IgD-negative memory B cell (primary cell): ENCODE data around the gene THOC5. TPM values are rescaled to one million over a fixed set of nuclear protein-coding genes. Genes with fewer than 3 reads are reported as not detected.
A peak's percentile ranks its signal among the peaks of the same experiment; 100 is the strongest.

Experiments
- H3K27ac Mint-ChIP-seq, 3 donors: one replicate each; pipeline ENCODE4 v1.8.0; 2020 to 2022; ENCODE audit warnings: mild to moderate bottlenecking in 3 of 3, mixed read lengths in 3 of 3, moderate library complexity in 1 of 3
- H3K27me3 Mint-ChIP-seq: one replicate; pipeline ENCODE4 v1.8.0; 2021; ENCODE audit warnings: mixed read lengths
- H3K36me3 Mint-ChIP-seq: one replicate; pipeline ENCODE4 v1.8.0; 2020; ENCODE audit warnings: mild to moderate bottlenecking, mixed read lengths
- H3K4me1 Mint-ChIP-seq, 3 donors: one replicate each; pipeline ENCODE4 v1.8.0; 2020 to 2022; ENCODE audit warnings: mixed read lengths in 3 of 3, mild to moderate bottlenecking in 1 of 3
- H3K4me3 Mint-ChIP-seq, 4 donors: one replicate each; pipeline ENCODE4 v1.8.0; 2020 to 2022; ENCODE audit warnings: mild to moderate bottlenecking in 4 of 4, mixed read lengths in 4 of 4, moderate library complexity in 3 of 4
- H3K9me3 Mint-ChIP-seq, 3 donors: one replicate each; pipeline ENCODE4 v1.8.0; 2020 to 2021; ENCODE audit warnings: mixed read lengths in 3 of 3, mild to moderate bottlenecking in 1 of 3
- polyA plus RNA-seq: library from polyadenylated mRNA; unstranded; fragments of 300-500 nt; fragmentation: Illumina TruSeq; gene quantifications from one replicate; pipeline ENCODE4 v1.2.3, GENCODE V29; 2021

The THOC5 gene
- polyA plus RNA-seq, 1 donor from 2014 or later = 30.1 TPM

DNA sequence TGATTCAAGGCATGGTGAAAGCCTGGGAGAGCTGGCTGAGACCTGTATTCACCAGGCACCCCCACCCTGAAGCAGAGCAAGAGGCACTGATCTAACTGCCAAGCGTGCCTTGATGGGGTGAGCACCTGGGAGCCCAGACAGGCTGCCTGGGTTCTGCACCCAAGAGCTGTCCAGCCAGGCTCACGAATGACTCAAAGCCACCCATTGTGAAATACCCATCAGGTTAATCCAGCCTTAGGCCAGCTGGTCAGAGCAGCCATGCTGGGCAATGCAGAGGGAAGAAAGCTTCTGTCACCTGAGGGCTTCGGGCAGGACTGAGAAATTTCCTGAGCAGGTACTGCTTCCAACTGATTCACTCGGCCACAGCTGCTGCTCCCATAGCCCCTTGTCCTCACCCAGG is 22.1 kb downstream of the THOC5 start:
- peaks cover 14% of the 10 kb centered on the region for H3K36me3 Mint-ChIP-seq

DNA sequence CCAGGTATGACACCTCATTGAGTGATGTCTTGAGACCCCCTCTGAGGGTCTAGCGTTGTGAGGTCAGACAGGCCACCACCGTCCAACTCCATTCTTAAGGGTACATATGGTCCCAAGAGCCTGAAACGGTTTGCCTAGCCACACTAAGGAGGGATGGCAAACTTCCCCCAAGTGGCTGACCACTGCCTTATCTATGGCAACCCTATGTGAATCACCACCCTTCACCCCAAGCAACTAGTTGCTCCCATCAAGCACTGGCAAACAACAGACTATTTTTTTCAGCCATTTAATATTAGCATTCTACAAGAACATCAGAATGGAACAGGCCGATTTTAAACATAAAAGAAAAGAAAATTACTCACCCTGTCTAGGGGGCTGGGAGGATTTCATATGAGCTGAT is 22.8 kb downstream of the THOC5 start:
- Mint-ChIP-seq H3K36me3 (peaks cover 14% of the 10 kb centered on the region), H3K27ac (no peak overlapping the region)

More for the DNA sequence above, 22.1 kb downstream of the THOC5 start:
- Mint-ChIP-seq H3K4me1 (peaks cover 0 to 3% (median 0%) of the 10 kb centered on the region in 3 donors), H3K9me3 (peaks cover 0 to 5% (median 2%) of the 10 kb centered on the region in 3 donors), H3K27me3 (no peaks in the 10 kb centered on the region), H3K4me3 (no peak overlapping the region), H3K27ac (no peak overlapping the region)

GRCh38 chr22:29528144-29528543 is 25.4 kb downstream of the THOC5 start:
- peaks cover 3% of the 10 kb centered on the region for H3K36me3 Mint-ChIP-seq
- no peaks in the 10 kb centered on the region for H3K4me1 Mint-ChIP-seq

More for the DNA sequence above, 22.8 kb downstream of the THOC5 start:
- peaks cover 0 to 3% (median 0%) of the 10 kb centered on the region in 3 donors for H3K4me1 Mint-ChIP-seq
- no peak overlapping the region for H3K4me3 Mint-ChIP-seq
- H3K9me3 Mint-ChIP-seq = peaks cover 0 to 5% (median 2%) of the 10 kb centered on the region in 3 donors
- no peaks in the 10 kb centered on the region for H3K27me3 Mint-ChIP-seq

GRCh38 chr22:29524442-29525191 is 28.9 kb downstream of the THOC5 start:
- no peaks in the 10 kb centered on the region for H3K9me3 Mint-ChIP-seq
- H3K27ac Mint-ChIP-seq = no peak overlapping the region
- no peaks in the 10 kb centered on the region for H3K27me3 Mint-ChIP-seq
- peaks cover 0 to 1% (median 0%) of the 10 kb centered on the region in 3 donors for H3K4me1 Mint-ChIP-seq
- H3K4me3 Mint-ChIP-seq = no peak overlapping the region
- H3K36me3 Mint-ChIP-seq = peaks cover 4% of the 10 kb centered on the region

More at GRCh38 chr22:29528144-29528543, 25.4 kb downstream of the THOC5 start:
- Mint-ChIP-seq H3K9me3 (no peaks in the 10 kb centered on the region), H3K27ac (no peak overlapping the region), H3K4me3 (no peak overlapping the region), H3K27me3 (no peaks in the 10 kb centered on the region)

DNA sequence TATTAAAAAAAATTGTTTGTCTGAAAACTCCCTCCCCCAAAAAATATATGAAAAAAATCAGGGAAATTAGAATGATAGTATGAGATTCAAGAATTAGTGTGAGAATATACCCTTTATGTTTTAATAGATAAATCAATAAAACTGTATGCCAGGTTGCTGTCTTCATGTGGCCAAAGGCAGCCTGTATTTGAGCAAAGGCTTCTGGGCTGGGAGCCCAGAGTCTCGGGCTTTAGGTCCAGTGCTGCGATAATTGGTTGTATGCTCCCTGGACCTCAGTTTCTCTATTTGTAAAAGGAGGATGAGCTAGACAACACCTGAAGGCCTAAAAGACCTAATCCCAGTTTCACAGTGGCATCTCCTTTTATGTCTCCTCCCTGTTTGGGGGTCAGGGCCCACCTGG is 29.8 kb downstream of the THOC5 start:
- Mint-ChIP-seq H3K4me3 (no peak overlapping the region), H3K27ac (no peak overlapping the region), H3K9me3 (no peaks in the 10 kb centered on the region), H3K27me3 (no peaks in the 10 kb centered on the region), H3K36me3 (peaks cover 4% of the 10 kb centered on the region), H3K4me1 (peaks cover 0 to 1% (median 0%) of the 10 kb centered on the region in 3 donors)

DNA sequence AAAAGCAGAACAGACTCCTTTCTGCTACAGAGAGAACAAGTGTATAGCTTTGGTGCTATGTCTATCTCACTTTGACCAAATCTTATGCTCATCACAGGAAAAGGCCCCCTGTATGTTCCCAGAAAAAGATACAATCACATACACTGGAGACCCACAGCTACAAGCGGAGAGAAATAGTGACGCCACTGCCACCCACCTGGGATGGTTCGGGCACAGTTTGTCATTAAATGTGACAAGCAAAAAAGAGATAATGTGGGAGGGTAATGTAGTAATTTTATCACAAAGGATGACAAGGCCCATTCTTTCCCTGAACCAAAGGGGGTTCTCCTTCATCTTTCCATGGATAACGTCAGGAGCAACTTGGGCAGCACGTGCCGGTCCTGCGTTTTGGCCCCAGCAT is 32.0 kb downstream of the THOC5 start:
- no peak overlapping the region for H3K27ac Mint-ChIP-seq
- H3K4me1 Mint-ChIP-seq = peaks cover 0 to 1% (median 0%) of the 10 kb centered on the region in 3 donors
- peaks cover 6% of the 10 kb centered on the region for H3K36me3 Mint-ChIP-seq
- no peaks in the 10 kb centered on the region for H3K27me3 Mint-ChIP-seq
- no peak overlapping the region for H3K4me3 Mint-ChIP-seq
- H3K9me3 Mint-ChIP-seq = no peaks in the 10 kb centered on the region

DNA sequence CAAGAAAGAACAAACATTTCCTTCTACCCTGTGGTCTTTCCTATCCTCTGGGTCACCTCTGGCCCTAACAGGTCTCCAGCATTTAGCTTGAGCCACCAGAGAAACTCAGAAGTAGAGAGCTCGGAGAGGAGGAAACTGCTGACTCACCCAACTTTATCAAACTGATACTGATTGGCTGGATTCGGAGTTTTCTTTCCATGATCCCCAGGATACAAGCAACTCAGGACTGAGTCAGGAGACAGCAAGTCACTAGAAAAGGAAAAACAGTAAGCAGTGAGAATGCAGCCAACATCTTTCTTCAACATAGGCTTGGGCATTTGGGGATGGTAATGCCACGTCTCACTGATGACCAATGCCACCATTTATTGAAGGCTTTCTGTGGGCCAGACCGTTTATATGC is 32.7 kb downstream of the THOC5 start:
- H3K4me1 Mint-ChIP-seq = peaks cover 0 to 1% (median 0%) of the 10 kb centered on the region in 3 donors

DNA sequence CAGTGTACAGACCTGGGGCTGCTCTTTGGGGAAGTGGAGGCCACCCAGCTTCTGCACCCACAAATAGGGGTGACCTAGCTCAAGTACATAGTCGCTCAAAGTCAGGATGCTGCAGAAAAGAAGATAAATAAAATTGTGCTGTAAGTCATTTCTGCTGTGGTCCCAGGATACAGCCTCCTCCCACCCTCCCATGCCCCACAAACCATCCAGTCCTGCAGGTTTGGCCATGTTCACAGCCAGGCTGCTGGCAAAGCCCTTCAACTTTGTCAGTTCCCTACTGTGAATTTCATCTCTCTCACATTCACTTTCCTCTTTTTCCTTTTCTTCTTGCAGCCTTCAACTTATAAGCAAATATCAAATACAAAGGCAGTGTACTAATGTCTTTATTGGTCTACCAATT is 33.6 kb downstream of the THOC5 start:
- peaks cover 0 to 1% (median 0%) of the 10 kb centered on the region in 3 donors for H3K4me1 Mint-ChIP-seq
- H3K4me3 Mint-ChIP-seq = no peak overlapping the region
- no peaks in the 10 kb centered on the region for H3K9me3 Mint-ChIP-seq
- H3K27ac Mint-ChIP-seq = no peak overlapping the region
- peaks cover 6% of the 10 kb centered on the region for H3K36me3 Mint-ChIP-seq
- no peaks in the 10 kb centered on the region for H3K27me3 Mint-ChIP-seq

More for the DNA sequence above, 32.7 kb downstream of the THOC5 start:
- H3K27me3 Mint-ChIP-seq = no peaks in the 10 kb centered on the region
- no peaks in the 10 kb centered on the region for H3K9me3 Mint-ChIP-seq
- H3K27ac Mint-ChIP-seq = peak overlapping the region in 1 of 3 donors; percentile 69
- peaks cover 6% of the 10 kb centered on the region for H3K36me3 Mint-ChIP-seq
- H3K4me3 Mint-ChIP-seq = no peak overlapping the region

GRCh38 chr22:29518427-29518826 is 35.1 kb downstream of the THOC5 start:
- Mint-ChIP-seq H3K27ac (no peak overlapping the region), H3K4me3 (no peak overlapping the region), H3K27me3 (no peaks in the 10 kb centered on the region), H3K4me1 (peaks cover 0 to 1% (median 0%) of the 10 kb centered on the region in 3 donors), H3K36me3 (peaks cover 6% of the 10 kb centered on the region), H3K9me3 (no peaks in the 10 kb centered on the region)

GRCh38 chr22:29517215-29517908 is 36.2 kb downstream of the THOC5 start:
- peaks cover 6% of the 10 kb centered on the region for H3K36me3 Mint-ChIP-seq
- H3K9me3 Mint-ChIP-seq = no peaks in the 10 kb centered on the region
- no peak overlapping the region for H3K4me3 Mint-ChIP-seq
- H3K27ac Mint-ChIP-seq = no peak overlapping the region
- H3K4me1 Mint-ChIP-seq = no peaks in the 10 kb centered on the region
- no peaks in the 10 kb centered on the region for H3K27me3 Mint-ChIP-seq

DNA sequence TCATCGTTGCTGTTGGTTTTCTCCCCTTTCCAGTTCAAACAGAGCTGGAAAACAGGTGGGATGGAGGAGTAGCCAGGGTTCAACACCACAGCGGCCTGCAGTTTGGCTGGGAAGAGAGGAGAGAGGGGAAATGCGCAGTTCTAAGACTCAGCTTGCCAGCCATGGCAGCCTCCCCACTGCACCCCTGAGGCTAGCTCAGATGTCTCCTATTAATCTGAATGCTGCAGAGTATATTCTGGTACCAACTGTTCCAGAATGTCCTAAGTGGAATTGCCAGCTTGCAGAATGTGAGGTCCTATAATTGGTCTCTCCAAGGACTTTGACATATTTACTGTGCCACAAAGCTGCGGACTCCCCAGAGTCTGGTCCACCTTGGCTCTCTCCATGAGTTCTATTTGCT is 41.5 kb downstream of the THOC5 start:
- peaks cover 6% of the 10 kb centered on the region for H3K36me3 Mint-ChIP-seq

DNA sequence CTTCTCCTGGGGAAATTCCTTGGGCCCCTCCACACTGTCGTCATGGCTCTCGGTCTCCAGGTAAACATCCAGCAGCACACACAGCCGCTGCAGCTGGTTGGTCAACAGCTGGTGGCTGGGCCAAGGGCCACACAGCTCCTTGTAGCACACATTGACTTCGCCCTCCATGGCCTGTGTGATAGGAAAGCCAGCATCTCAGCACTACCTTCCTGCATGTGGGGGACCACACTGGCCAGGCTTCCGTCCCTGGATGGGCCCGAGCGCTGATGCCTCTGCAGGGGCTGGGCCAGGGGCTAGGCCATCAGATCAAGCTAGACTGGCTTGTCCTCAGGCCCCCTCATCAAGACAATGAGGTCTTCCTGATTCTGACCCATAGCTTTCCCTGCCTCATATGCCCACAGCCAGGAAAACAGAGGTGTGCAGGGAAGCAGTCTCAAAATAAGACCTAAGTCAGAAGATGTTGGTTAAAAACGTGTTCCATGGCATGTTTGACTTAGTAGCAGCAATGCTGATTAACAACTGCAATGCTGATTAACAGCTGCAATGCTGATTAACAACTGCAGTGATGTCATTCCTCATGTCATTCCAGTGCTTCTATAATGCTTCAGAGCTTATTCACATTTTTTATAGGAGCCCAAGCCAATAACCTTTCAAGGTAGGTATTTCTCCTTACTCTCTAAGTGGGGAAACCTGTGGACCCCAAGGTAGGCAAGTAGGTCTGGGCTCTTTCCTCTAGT is 42.3 kb downstream of the THOC5 start:
- Mint-ChIP-seq H3K36me3 (peaks cover 6% of the 10 kb centered on the region), H3K4me3 (peak overlapping the region in 1 of 4 donors; percentile 9), H3K27me3 (no peaks in the 10 kb centered on the region), H3K27ac (peak overlapping the region in 2 of 3 donors; percentile 25 to 40), H3K4me1 (peaks cover 0 to 5% (median 0%) of the 10 kb centered on the region in 3 donors), H3K9me3 (no peaks in the 10 kb centered on the region)

More for the DNA sequence above, 41.5 kb downstream of the THOC5 start:
- Mint-ChIP-seq H3K4me3 (no peak overlapping the region), H3K27ac (no peak overlapping the region), H3K9me3 (no peaks in the 10 kb centered on the region), H3K4me1 (peaks cover 0 to 5% (median 0%) of the 10 kb centered on the region in 3 donors), H3K27me3 (no peaks in the 10 kb centered on the region)

- Mint-ChIP-seq H3K4me3 (peak overlapping the region in 1 of 4 donors; percentile 37), H3K36me3 (peaks cover 6% of the 10 kb centered on the region), H3K9me3 (no peaks in the 10 kb centered on the region), H3K27ac (peak overlapping the region in 1 of 3 donors; percentile 25), H3K4me1 (peaks cover 0 to 5% (median 0%) of the 10 kb centered on the region in 3 donors), H3K27me3 (no peaks in the 10 kb centered on the region)
Observed at GRCh38 chr22:29510542-29510941, 43.0 kb downstream of the THOC5 start.

DNA sequence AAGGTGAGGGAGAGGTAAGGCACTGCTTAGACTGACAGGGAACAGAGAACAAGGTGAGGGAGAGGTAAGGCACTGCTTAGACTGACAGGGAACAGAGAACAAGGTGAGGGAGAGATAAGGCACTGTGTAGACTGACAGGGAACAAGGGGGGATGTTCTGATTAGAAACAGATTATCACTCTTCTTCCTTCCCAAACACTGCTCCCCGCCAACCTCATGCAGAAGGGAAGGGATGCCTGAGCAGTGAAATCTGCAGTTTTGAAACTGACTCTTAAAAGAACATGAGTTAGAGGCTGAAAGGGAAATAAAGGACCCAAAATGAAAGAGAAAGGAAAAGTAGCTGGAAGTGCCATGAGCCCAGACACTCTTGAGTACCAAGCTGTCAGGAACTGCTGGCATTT is 43.7 kb downstream of the THOC5 start:
- no peaks in the 10 kb centered on the region for H3K9me3 Mint-ChIP-seq
- peaks cover 6% of the 10 kb centered on the region for H3K36me3 Mint-ChIP-seq
- peak overlapping the region in 1 of 4 donors; percentile 37 for H3K4me3 Mint-ChIP-seq
- H3K27ac Mint-ChIP-seq = no peak overlapping the region
- H3K4me1 Mint-ChIP-seq = peaks cover 0 to 5% (median 0%) of the 10 kb centered on the region in 3 donors
- H3K27me3 Mint-ChIP-seq = no peaks in the 10 kb centered on the region

DNA sequence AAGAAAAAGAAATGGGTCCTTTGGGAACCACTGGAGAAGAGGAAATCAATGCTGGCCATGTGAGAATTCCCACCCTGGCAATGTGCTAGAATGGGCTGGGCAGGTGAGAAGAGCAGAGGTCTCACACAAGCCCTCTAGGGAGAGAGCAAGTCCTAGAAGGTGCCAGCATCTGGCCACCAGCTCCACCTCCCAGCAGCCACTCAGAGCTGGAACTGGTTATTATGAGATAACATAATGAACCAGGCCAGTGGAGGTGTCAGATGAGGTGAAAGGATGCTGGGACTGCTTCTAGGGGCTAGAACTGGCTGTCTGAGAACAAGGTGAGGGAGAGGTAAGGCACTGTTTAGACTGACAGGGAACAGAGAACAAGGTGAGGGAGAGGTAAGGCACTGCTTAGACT is 44.3 kb downstream of the THOC5 start:
- H3K4me3 Mint-ChIP-seq = no peak overlapping the region
- H3K27ac Mint-ChIP-seq = no peak overlapping the region
- peaks cover 6% of the 10 kb centered on the region for H3K36me3 Mint-ChIP-seq

More for the DNA sequence above, 44.3 kb downstream of the THOC5 start:
- peaks cover 0 to 5% (median 0%) of the 10 kb centered on the region in 3 donors for H3K4me1 Mint-ChIP-seq
- H3K9me3 Mint-ChIP-seq = no peaks in the 10 kb centered on the region
- no peaks in the 10 kb centered on the region for H3K27me3 Mint-ChIP-seq
